Hepatic stellate cell (primary cell): ENCODE measurements around the gene TPRX2.
"Not testable (repeated sequence)": the region's sequence is repeated elsewhere in the genome, so short reads cannot be mapped to it uniquely, and the experiment has no call there.

Source experiments
- DNase-seq: peaks from one replicate; pipeline ENCODE4 v3.0.0; 2011; ENCODE audit warnings: low spot score

The TPRX2 gene

GRCh38 chr19:47858646-47859285 is at the start of gene TPRX2:
Gene TPRX2 (plus strand): TSS chr19:47859235. CDS start chr19:47859247, 12 bp downstream.
- not testable (repeated sequence) for DNase-seq

GRCh38 chr19:47813304-47813994 is 45.6 kb upstream of the TPRX2 start:
- DNase-seq, result peak; percentile 57

GRCh38 chr19:47813995-47814328 is 45.1 kb upstream of the TPRX2 start:
- DNase-seq, result no peak

GRCh38 chr19:47816270-47816669 is 42.8 kb upstream of the TPRX2 start:
- not testable (repeated sequence) for DNase-seq

- DNase-seq, result not testable (repeated sequence)
Observed at GRCh38 chr19:47818221-47818620, 40.8 kb upstream of the TPRX2 start.

GRCh38 chr19:47819858-47820257 is 39.2 kb upstream of the TPRX2 start:
- DNase-seq, result no peak

GRCh38 chr19:47820410-47820809 is 38.6 kb upstream of the TPRX2 start:
- DNase-seq, result no peak

- no peak for DNase-seq
Observed at GRCh38 chr19:47821460-47822020, 37.5 kb upstream of the TPRX2 start, which contains the start of gene CRX. Gene CRX (plus strand): TSS chr19:47821937. CDS start chr19:47834444, 12,507 bp downstream.

GRCh38 chr19:47824396-47824795 is 34.6 kb upstream of the TPRX2 start:
- DNase-seq, result no peak

GRCh38 chr19:47826800-47827199 is 32.2 kb upstream of the TPRX2 start:
- no peak for DNase-seq

GRCh38 chr19:47832723-47833122 is 26.3 kb upstream of the TPRX2 start:
- DNase-seq, result no peak

- no peak for DNase-seq
Observed at GRCh38 chr19:47836038-47836437, 23.0 kb upstream of the TPRX2 start.

- no peak for DNase-seq
Observed at GRCh38 chr19:47839411-47839810, 19.6 kb upstream of the TPRX2 start.

GRCh38 chr19:47839913-47840312 is 19.1 kb upstream of the TPRX2 start:
- no peak for DNase-seq

GRCh38 chr19:47842941-47843340 is 16.1 kb upstream of the TPRX2 start:
- DNase-seq, result no peak

- DNase-seq, result no peak
Observed at GRCh38 chr19:47848425-47848822, 10.6 kb upstream of the TPRX2 start.

- DNase-seq, result no peak
Observed at GRCh38 chr19:47848823-47849473, 10.1 kb upstream of the TPRX2 start.

GRCh38 chr19:47853003-47853402 is 6.0 kb upstream of the TPRX2 start:
- DNase-seq, result no peak

GRCh38 chr19:47854459-47854858 is 4.6 kb upstream of the TPRX2 start:
- DNase-seq, result no peak

GRCh38 chr19:47858231-47858630 is 804 bp upstream of the TPRX2 start:
- not testable (repeated sequence) for DNase-seq

GRCh38 chr19:47859838-47860237 is 803 bp downstream of the TPRX2 start:
- not testable (repeated sequence) for DNase-seq

- no peak for DNase-seq
Observed at GRCh38 chr19:47860602-47861297, 1.7 kb downstream of the TPRX2 start.
